HG02763 (cell line): ENCODE measurements around the gene MAGI2.
"Not testable (repeated sequence)": the region's sequence is repeated elsewhere in the genome, so short reads cannot be mapped to it uniquely, and the experiment has no call there.

Source experiments
- ATAC-seq: cut with Tn5 transposase; IDR thresholded peaks from one replicate; pipeline ENCODE4 v1.9.1; 2021; ENCODE audit warnings: mild to moderate bottlenecking, moderate library complexity; ENCODE audit not compliant: unreplicated experiment

The MAGI2 gene

DNA sequence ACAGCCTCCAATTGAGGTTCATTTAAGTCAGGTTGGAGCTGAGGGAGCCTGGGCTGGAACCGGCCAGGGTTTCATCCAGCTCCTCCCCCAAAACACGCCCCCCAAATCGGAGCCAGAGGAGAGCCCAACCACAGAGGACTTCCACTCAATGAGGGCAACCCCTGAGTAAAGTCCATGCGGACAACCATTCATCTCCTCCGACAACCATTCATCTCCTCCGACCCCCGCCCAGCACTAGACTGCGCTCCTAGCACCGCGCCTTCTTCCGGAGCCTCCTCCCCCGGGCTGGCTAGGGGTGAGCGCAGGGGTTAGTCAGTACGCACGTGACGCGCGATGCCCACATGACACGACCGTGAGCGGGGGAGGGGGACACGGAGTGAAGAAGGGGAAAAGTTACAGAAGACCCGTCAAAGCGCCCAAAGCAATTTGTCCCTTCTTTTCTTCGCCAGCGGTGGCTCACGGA lies 1.4 kb downstream of the MAGI2 start:
- no peak for ATAC-seq

DNA sequence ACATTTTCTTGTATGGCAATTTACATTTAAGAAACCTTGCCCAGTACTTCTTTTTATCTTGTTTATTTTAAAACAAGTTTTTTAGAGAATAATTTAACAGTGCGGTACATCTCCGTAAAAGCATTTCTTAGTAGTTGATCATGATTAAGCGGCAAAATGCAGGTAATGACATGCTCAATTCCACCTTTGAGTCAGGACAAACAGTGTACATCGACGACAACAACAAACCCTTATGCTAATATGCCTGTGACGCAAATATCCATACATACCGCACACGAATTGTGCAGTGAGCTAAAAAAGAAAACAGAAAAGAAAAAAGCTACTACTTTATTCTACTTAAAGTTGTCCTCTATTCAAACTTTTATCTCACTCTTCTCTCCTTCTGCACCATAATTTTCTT lies 1.9 kb downstream of the MAGI2 start:
- no peak for ATAC-seq

DNA sequence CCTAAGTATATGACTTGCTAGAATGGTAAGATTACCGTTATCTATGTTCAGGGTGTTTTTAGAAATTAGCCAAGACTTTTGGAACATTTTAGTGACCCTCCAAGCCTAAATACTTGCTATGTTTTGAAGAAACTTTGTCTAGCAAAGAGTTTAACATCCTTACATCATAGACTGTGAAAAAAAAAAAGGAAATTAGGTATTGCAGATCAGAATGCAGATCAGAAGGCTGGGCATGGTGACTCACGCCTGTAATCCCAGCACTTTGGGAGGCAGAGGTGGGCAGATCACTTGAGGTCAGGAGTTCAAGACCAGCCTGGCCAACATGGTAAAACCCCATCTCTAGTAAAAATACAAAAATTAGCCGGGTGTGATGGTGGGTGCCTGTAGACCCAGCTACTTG lies 10.7 kb downstream of the MAGI2 start:
- ATAC-seq = not testable (repeated sequence)

DNA sequence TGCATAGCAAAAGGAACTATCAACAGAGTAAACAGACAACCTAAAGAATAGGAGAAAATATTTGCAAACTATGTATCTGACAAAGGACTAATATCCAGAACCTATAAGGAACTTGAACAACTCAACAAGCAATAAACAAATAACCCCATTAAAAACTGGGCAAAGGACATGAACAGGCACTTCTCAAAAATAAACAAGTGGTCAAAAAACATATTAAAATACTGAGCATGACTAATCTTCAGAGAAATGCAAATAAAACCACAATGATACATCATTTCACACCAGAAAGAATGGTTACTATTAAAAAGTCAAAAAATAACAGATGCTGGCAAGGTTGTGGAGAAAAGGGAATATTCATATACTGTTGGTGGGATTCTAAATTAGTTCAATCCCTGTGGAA lies 17.1 kb downstream of the MAGI2 start:
- ATAC-seq = no peak

DNA sequence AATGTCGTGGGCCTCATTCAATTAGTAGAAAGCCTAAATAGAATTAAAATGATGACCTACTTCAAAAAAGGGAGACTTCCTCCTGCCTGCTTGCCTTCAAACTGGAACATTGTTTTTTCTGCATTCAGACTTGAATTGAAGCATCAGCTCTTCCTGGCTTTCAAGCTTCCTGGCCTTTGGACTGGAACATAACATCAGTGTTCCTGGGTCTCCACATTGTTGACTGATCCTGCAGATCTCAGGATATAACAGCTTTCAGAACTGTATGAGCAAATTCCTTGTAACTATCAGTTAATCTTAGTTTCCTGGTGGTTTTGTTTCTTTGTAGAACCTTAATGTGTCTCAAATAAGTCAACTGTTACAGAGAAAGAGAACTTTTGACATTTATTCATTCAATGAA lies 18.6 kb downstream of the MAGI2 start:
- ATAC-seq = no peak

DNA sequence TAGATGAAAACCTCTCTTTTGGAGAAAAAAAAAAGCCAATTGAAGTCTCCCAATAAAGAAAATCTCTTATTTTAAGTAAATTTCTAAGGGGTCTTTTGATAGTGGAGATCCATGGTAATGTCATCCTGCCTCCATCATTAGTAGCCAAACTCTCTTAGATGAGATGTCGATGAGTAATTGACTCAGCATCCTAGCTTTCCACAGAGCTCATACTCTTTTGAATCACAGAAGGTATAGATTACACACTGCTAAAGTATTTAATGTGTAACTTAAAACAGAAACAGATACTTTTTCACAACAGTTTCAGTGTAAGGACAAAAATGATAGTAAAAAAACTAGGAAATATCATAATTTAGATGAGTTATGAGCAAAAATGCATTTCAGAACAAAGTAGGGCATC lies 19.4 kb downstream of the MAGI2 start:
- no peak for ATAC-seq

GRCh38 chr7:79430391-79430790 lies 23.1 kb downstream of the MAGI2 start:
- ATAC-seq = no peak

GRCh38 chr7:79425665-79426064 lies 27.8 kb downstream of the MAGI2 start:
- no peak for ATAC-seq

DNA sequence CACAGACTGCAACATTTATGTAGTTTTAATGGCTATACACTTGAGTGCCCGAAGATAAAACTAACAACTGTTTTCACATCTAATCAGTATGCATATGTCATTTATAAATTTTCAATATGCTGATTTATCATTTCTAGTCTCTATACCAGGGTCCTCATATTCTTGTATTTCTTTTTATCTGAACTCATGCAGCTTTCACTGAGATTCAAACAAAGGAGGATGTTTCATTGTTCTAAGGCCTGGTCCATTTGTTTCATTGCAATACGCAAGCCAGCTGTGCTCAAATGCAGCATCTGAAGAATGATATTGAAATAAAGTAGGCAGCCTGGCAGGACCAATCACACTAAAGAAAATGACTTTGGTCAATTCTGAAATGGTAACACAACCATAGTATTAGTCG lies 31.7 kb downstream of the MAGI2 start:
- ATAC-seq = no peak

GRCh38 chr7:79420464-79420863 lies 33.0 kb downstream of the MAGI2 start:
- ATAC-seq = no peak

DNA sequence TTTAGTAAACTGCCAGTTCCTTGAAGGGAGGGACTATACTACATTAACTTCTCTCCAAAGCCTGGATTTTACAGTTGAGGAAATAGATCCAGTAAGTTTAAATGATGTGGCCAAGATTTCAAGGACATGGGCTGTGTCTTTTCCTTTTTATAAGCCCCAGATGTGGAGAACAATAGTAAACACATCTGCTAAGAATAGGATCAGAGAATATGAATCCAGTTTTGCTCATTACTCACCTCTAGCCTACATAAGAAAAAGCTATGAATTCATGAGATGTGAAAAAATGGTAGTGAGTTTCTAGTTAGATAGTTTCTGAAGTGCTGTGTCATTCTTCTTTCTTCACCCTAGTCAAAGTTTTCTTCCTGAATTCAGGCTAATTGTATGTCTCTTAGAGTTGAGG lies 38.6 kb downstream of the MAGI2 start:
- ATAC-seq = no peak

DNA sequence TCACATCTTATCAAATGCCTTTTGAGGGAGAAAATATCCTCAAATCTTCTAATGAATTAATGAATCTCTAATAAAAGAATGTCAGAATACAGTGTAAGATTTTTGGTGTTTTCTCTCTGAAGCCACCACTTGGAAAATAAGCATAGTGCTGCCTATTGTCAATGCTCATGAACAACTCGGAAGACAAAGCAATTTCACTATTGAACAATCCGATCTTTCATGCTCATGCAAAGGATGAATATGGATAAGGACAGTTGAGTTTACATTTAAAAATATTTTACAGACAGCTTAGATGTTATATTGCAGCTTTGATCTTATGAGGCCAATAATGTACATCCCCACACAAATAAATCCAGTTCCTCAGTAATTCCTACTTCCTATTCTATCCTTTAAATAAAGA lies 40.6 kb downstream of the MAGI2 start:
- ATAC-seq = no peak

DNA sequence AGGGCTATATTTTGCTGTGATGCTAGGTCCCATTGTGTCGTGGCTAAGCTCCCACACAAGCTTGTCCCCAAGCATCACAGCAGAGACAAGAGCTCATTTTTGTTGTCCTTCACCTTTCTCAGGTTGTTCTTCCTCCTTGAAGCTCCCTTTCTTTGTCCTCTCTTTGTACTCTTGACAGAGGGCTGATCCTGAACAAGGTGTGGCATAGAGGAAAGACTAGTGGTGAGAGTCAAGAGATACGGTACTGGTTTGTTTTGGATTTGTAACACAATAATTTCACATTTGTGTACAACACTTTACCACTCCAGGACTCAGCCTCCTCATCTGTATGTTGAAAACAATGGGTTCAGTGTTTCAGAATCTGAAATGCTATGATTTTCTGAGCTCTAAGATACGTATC lies 41.0 kb downstream of the MAGI2 start:
- no peak for ATAC-seq

- no peak for ATAC-seq
These were observed 43.1 kb downstream of the MAGI2 start for GRCh38 chr7:79410345-79410744.

- ATAC-seq = no peak
These were observed 46.1 kb downstream of the MAGI2 start for GRCh38 chr7:79407351-79407750.

GRCh38 chr7:79406371-79406770 lies 47.1 kb downstream of the MAGI2 start:
- no peak for ATAC-seq

DNA sequence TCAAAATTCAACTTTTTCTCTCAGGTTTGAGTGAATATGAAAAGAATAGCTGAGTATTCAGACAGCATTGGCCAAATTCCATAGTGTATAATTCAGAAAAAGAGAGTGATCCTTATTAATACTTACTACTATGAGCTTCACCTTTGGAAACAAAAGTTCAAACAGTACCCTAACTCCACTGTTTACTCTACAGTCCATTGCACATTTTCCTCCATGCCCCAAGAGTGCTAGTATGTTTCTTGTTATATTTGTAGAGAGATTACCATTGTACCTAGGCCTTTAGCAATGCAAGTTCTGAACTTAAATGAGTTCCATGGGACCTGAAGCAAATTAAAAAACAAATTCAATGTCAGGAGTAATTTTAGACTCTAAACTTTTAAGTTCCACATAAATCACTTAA lies 48.1 kb downstream of the MAGI2 start:
- ATAC-seq = no peak

DNA sequence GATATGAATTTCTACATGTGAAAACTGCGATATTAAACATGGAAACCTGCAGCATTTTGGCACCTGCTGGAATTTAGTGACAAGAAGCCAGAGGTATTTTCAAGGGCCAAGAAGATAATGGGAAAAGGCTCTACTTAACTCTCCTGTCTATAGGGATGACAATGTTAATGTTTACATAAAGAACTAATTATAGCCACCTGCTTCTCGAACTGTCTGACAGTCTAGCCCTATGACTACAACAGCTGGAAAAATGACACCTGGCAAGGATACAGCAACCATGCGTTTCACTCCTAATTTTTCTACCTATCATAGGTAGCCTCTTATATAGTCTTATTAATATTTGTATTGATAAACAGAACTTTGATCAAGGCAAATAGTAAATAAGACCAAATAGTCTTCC lies 49.6 kb downstream of the MAGI2 start:
- no peak for ATAC-seq

- no peak for ATAC-seq
These were observed 50.0 kb downstream of the MAGI2 start for GRCh38 chr7:79403451-79403850.

GRCh38 chr7:79401254-79401653 lies 52.2 kb downstream of the MAGI2 start:
- no peak for ATAC-seq

- no peak for ATAC-seq
These were observed 53.2 kb downstream of the MAGI2 start for GRCh38 chr7:79400222-79400621.

GRCh38 chr7:79398138-79398749 lies 55.2 kb downstream of the MAGI2 start:
- no peak for ATAC-seq

DNA sequence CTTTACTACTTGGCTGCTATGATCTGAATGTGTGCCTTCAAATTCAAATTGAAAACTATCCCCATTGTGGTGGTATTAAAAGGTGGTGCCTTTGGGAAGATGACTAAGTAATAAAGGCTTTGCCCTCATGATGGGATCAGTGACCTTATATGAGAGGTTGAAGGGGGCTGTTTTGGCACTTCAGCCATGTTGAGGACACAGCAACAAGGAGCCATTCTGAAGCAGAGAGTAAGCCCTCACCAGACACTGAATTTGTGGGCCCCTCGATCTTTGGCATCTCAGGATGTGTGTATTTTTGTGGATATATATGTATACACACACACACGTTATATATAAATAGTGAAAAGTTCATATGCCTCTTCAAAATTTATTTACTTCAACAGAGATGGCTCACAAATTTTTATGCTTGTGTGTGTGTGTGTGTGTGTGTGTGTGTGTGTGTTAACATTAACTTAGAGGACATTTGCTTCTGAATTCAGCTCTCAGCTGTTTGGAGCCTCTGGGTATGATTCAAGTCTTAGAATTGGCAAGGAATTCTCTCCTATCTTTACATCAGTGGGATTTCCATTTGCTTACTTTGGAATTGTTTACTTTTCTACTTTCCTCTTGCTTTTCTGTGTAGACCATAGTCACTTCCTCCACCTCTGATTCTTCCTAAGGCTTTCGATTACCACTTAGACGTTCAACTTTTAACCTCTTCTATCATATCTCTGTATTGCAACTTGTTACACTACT lies 66.6 kb downstream of the MAGI2 start:
- no peak for ATAC-seq
